GM23338 (cell line): ENCODE measurements around the gene UBE2K. TPM values are rescaled to one million over a fixed set of nuclear protein-coding genes. Genes with fewer than 3 reads are reported as not detected.
"Not testable (repeated sequence)": the region's sequence is repeated elsewhere in the genome, so short reads cannot be mapped to it uniquely, and the experiment has no call there.

Experiments
- ATAC-seq: fragments of 200-7000 bp; cut with Tn5 transposase; 3 replicates; pipeline ENCODE4 v1.9.1; 2020
- DNase-seq: peaks from one replicate; pipeline ENCODE4 v3.0.0-alpha.2; 2015; ENCODE audit warnings: low spot score
- H2AFZ ChIP-seq: fragments of 200-600 bp; sonication (generic); 2 replicates; pipeline ENCODE4 v1.8.0; 2016; ENCODE audit warnings: antibody characterized with exemption, mild to moderate bottlenecking, moderate library complexity
- H3F3A ChIP-seq: fragments of 200-600 bp; sonication (generic); replicated peaks from 2 replicates; pipeline ENCODE4 v1.8.0; 2017; ENCODE audit warnings: antibody characterized with exemption, mixed run types, low read depth
- H3K27ac ChIP-seq: fragments of 200-600 bp; sonication (generic); 2 replicates; pipeline ENCODE4 v1.6.1; 2016; ENCODE audit warnings: low read depth
- H3K27me3 ChIP-seq: fragments of 200-600 bp; sonication (generic); 2 replicates; pipeline ENCODE4 v1.8.0; 2016; ENCODE audit warnings: mild to moderate bottlenecking, mixed run types, moderate library complexity; ENCODE audit not compliant: insufficient read depth
- H3K36me3 ChIP-seq: fragments of 200-600 bp; sonication (generic); 2 replicates; pipeline ENCODE4 v1.8.0; 2016; ENCODE audit warnings: mild to moderate bottlenecking; ENCODE audit not compliant: insufficient read depth
- H3K4me1 ChIP-seq: fragments of 200-600 bp; sonication (generic); 2 replicates; pipeline ENCODE4 v1.8.0; 2016; ENCODE audit warnings: mild to moderate bottlenecking, moderate library complexity; ENCODE audit not compliant: insufficient read depth
- H3K4me2 ChIP-seq: fragments of 200-600 bp; sonication (generic); 2 replicates; pipeline ENCODE4 v1.7.1; 2017; ENCODE audit warnings: mixed run types
- H3K4me3 ChIP-seq: fragments of 200-600 bp; sonication (generic); 2 replicates; pipeline ENCODE4 v1.6.1; 2016; ENCODE audit warnings: mixed run types
- H3K79me2 ChIP-seq: fragments of 200-600 bp; sonication (generic); replicated peaks from 2 replicates; pipeline ENCODE4 v1.8.0; 2017; ENCODE audit warnings: mild to moderate bottlenecking; ENCODE audit not compliant: insufficient read depth
- H3K9me2 ChIP-seq: fragments of 200-600 bp; sonication (generic); 2 replicates; pipeline ENCODE4 v1.8.0; 2017; ENCODE audit not compliant: insufficient read depth
- H4K20me1 ChIP-seq: fragments of 200-600 bp; sonication (generic); replicated peaks from 2 replicates; pipeline ENCODE4 v1.8.0; 2017; ENCODE audit warnings: mild to moderate bottlenecking; ENCODE audit not compliant: insufficient read depth
- H3K27ac Mint-ChIP-seq: 2 replicates; pipeline ENCODE4 v1.8.0; 2020; ENCODE audit warnings: inconsistent platforms, mild to moderate bottlenecking, moderate library complexity, mixed read lengths
- H3K27me3 Mint-ChIP-seq: 3 replicates; pipeline ENCODE4 v1.8.0; 2022; ENCODE audit warnings: low read depth, mild to moderate bottlenecking, moderate library complexity, mixed read lengths, inconsistent platforms; ENCODE audit not compliant: insufficient read depth, poor library complexity
- H3K36me3 Mint-ChIP-seq: 3 replicates; pipeline ENCODE4 v1.8.0; 2021; ENCODE audit warnings: low read depth, mild to moderate bottlenecking, inconsistent platforms, moderate library complexity, mixed read lengths
- H3K4me1 Mint-ChIP-seq: 3 replicates; pipeline ENCODE4 v1.8.0; 2020; ENCODE audit warnings: mild to moderate bottlenecking, inconsistent platforms, mixed read lengths
- H3K4me3 Mint-ChIP-seq: 3 replicates; pipeline ENCODE4 v1.8.0; 2021; ENCODE audit warnings: moderate library complexity, mild to moderate bottlenecking, inconsistent platforms, mixed read lengths
- H3K9me3 Mint-ChIP-seq: 3 replicates; pipeline ENCODE4 v1.8.0; 2020; ENCODE audit warnings: moderate library complexity, mild to moderate bottlenecking, inconsistent platforms, mixed read lengths
- CREB1 ChIP-seq: fragments of 250-450 bp; sonication (Bioruptor Pico); IDR thresholded peaks from 2 replicates; pipeline ENCODE4 v1.5.0; 2020; ENCODE audit warnings: low read depth, mild to moderate bottlenecking, moderate library complexity
- CTCF ChIP-seq, 2 experiments: fragments of 200-600 bp in 1 of 2; sonication (generic) in 1 of 2; conservative IDR thresholded peaks; 2 replicates each; pipeline versions ENCODE4 v1.5.1 to v1.6.1; 2016 to 2017; ENCODE audit warnings: antibody characterized with exemption in 2 of 2, low read depth in 2 of 2, mild to moderate bottlenecking in 2 of 2, moderate library complexity in 1 of 2
- EZH2phosphoT487 ChIP-seq: fragments of 200-600 bp; sonication (generic); IDR thresholded peaks from one replicate; pipeline ENCODE4 v1.8.1; 2018; ENCODE audit warnings: antibody characterized with exemption; ENCODE audit not compliant: unreplicated experiment
- NANOG ChIP-seq: IDR thresholded peaks from 2 replicates; pipeline ENCODE4 v1.6.1; 2016; ENCODE audit warnings: antibody characterized with exemption, borderline replicate concordance
- POLR2AphosphoS5 ChIP-seq: IDR thresholded peaks from 2 replicates; pipeline ENCODE4 v1.6.1; 2016; ENCODE audit warnings: antibody characterized with exemption, low read depth
- REST ChIP-seq: IDR thresholded peaks from one replicate; pipeline ENCODE4 v1.6.1; 2018; ENCODE audit warnings: antibody characterized with exemption; ENCODE audit not compliant: unreplicated experiment
- STAT1 ChIP-seq: IDR thresholded peaks from one replicate; pipeline ENCODE4 v1.6.1; 2016; ENCODE audit warnings: antibody characterized with exemption; ENCODE audit not compliant: unreplicated experiment
- ZNF114 ChIP-seq: fragments of 250-450 bp; sonication (Bioruptor Pico); IDR thresholded peaks from 2 replicates; pipeline ENCODE4 v1.5.0; 2020; ENCODE audit warnings: mild to moderate bottlenecking, moderate library complexity
- ZNF331 ChIP-seq: fragments of 250-450 bp; sonication (Bioruptor Pico); IDR thresholded peaks from 2 replicates; pipeline ENCODE4 v1.5.0; 2020; ENCODE audit warnings: low read depth, mild to moderate bottlenecking, moderate library complexity
- ZNF462 ChIP-seq: fragments of 250-450 bp; sonication (Bioruptor Pico); IDR thresholded peaks from 2 replicates; pipeline ENCODE4 v1.5.0; 2020; ENCODE audit warnings: mild to moderate bottlenecking, moderate library complexity
- polyA plus RNA-seq: library from polyadenylated mRNA; unstranded; fragments of >200 nt; fragmentation: Nextera tagmentation; extraction: Ambion mirVana; gene quantifications from 2 replicates; pipeline ENCODE4 v1.2.1, GENCODE V29; 2016
- total RNA-seq: library from RNA; depleted of rRNA; stranded (reverse); fragments of >200 nt; shearing (Covaris generic); gene quantifications from 2 replicates; pipeline ENCODE4 v1.2.3, GENCODE V29; 2014

UBE2K gene
- total and polyA plus RNA-seq, 2 experiments from 2014 or later = 97.7 to 207 TPM

GRCh38 chr4:39667706-39668105 lies 30.2 kb upstream of the UBE2K start (continued):
- no peak for TF ChIP-seq EZH2phosphoT487
- TF ChIP-seq ZNF331 (CRISPR knock-in tag) = no peak

- Mint-ChIP-seq H3K9me3 (peaks cover 7% of the 10 kb centered on the region; the same call in 2 of the 3 replicates), H3K36me3 (no peaks in the 10 kb centered on the region), H3K4me3 (no peak overlapping the region), H3K27ac (no peak overlapping the region), H3K4me1 (no peaks in the 10 kb centered on the region), H3K27me3 (peaks cover 2% of the 10 kb centered on the region)
- no peak for TF ChIP-seq POLR2AphosphoS5
- TF ChIP-seq ZNF462 (CRISPR knock-in tag) = no peak
- no peak for TF ChIP-seq CTCF (conservative IDR thresholded peaks at IDR 0.05; ENCODE audit: low read depth in 2 of 2)
- no peak for TF ChIP-seq ZNF114 (CRISPR knock-in tag)
- no peak for TF ChIP-seq EZH2phosphoT487
- no peak for TF ChIP-seq REST
- no peak for TF ChIP-seq CREB1 (CRISPR knock-in tag)
- TF ChIP-seq STAT1 = no peak
- no peak for TF ChIP-seq NANOG
- no peaks in the 10 kb centered on the region for H3K27me3 ChIP-seq
- H3F3A ChIP-seq = no peaks in the 10 kb centered on the region
- no peaks in the 10 kb centered on the region for H3K4me1 ChIP-seq
- no peaks in the 10 kb centered on the region for H3K9me2 ChIP-seq
- DNase-seq = no peak
- H4K20me1 ChIP-seq = no peaks in the 10 kb centered on the region
- H3K4me2 ChIP-seq = no peak overlapping the region
- H3K27ac ChIP-seq = no peak overlapping the region
- H3K36me3 ChIP-seq = no peaks in the 10 kb centered on the region
- no peak overlapping the region for H3K4me3 ChIP-seq
- ATAC-seq = no peak
- H3K79me2 ChIP-seq = no peaks in the 10 kb centered on the region
- no peak overlapping the region for H2AFZ ChIP-seq
Measured at GRCh38 chr4:39668887-39669286, 29.0 kb upstream of the UBE2K start.

- H3K27ac ChIP-seq, H2AFZ ChIP-seq, H3K27ac Mint-ChIP-seq, DNase-seq, H3K9me2 ChIP-seq, H3K27me3 ChIP-seq, ATAC-seq, H3K9me3 Mint-ChIP-seq, H3K4me3 ChIP-seq, H3K36me3 ChIP-seq, H3K27me3 Mint-ChIP-seq, H3K4me2 ChIP-seq, H3K36me3 Mint-ChIP-seq, H3F3A ChIP-seq, H3K4me1 Mint-ChIP-seq, H3K4me1 ChIP-seq, H3K79me2 ChIP-seq, H3K4me3 Mint-ChIP-seq, H4K20me1 ChIP-seq: not testable (repeated sequence)
Measured at GRCh38 chr4:39670296-39670695, 27.6 kb upstream of the UBE2K start.
